GM23338 (cell line): ENCODE data around the gene C14orf119.

Experiments used
- CTCF ChIP-seq, 2 experiments: fragments of 200-600 bp in 1 of 2; sonication (generic) in 1 of 2; conservative IDR thresholded peaks; 2 replicates each; pipeline versions ENCODE4 v1.5.1 to v1.6.1; 2016 to 2017; ENCODE audit warnings: antibody characterized with exemption in 2 of 2, low read depth in 2 of 2, mild to moderate bottlenecking in 2 of 2, moderate library complexity in 1 of 2
- EZH2 ChIP-seq: fragments of 200-600 bp; sonication (generic); IDR thresholded peaks from one replicate; pipeline ENCODE4 v1.8.0; 2017; ENCODE audit warnings: antibody characterized with exemption, mild to moderate bottlenecking, low read depth; ENCODE audit not compliant: unreplicated experiment
- EZH2phosphoT487 ChIP-seq: fragments of 200-600 bp; sonication (generic); IDR thresholded peaks from one replicate; pipeline ENCODE4 v1.8.1; 2018; ENCODE audit warnings: antibody characterized with exemption; ENCODE audit not compliant: unreplicated experiment

- TF ChIP-seq EZH2 (no peak), CTCF (conservative IDR thresholded peaks at IDR 0.05; ENCODE audit: low read depth in 2 of 2) (no peak), EZH2phosphoT487 (no peak)
Observed at GRCh38 chr14:23112359-23113178, 17.3 kb downstream of the C14orf119 start.
